Embryonic facial prominence (tissue), 1 donor: ENCODE data around the gene RALGPS1.

Experiments
- DNase-seq: peaks from one replicate; pipeline ENCODE4 v3.0.0-alpha.2; 2016; ENCODE audit errors: extremely low spot score

Gene RALGPS1

DNA sequence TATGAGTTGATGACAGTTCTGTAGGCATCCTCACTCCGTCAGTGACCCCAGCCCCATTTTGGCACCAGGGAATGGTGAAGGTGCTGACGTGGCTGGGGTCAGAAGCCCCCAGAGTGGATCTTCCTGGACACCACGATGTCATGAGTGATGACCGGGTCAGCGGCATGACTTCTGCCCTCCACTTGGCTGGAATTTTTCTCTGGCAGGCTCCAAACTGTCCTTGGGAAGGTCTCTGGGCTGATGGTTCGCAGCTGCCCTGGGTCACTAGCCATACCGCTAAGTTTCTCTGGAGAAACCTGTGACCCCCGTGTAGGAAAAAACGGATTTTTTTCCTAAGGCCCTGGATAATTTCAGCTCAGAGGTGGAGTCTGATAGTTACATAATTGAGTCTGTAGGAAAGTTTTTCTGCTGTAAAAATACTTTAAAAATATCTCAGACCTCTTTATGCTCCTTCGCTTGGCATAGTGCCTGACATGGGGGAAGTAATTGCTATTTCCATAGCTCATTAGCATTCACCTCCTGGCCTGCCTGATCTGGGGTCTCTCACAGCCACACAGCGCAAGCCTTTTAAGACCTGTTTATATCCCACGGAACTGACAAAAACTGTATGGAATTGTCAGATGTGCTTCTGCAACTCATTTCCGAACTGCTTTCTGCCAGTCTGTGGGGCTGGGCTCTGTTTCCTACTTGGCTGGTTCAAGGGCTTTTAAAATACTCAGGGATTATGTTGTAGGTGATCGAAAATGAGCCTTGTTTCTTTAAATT lies 138.7 kb downstream of the RALGPS1 start:
- peak; percentile 61 for DNase-seq

- no peak for DNase-seq
Measured at GRCh38 chr9:127053960-127054359, 139.4 kb downstream of the RALGPS1 start.

GRCh38 chr9:127055745-127056402 lies 141.3 kb downstream of the RALGPS1 start:
- DNase-seq: no peak

DNA sequence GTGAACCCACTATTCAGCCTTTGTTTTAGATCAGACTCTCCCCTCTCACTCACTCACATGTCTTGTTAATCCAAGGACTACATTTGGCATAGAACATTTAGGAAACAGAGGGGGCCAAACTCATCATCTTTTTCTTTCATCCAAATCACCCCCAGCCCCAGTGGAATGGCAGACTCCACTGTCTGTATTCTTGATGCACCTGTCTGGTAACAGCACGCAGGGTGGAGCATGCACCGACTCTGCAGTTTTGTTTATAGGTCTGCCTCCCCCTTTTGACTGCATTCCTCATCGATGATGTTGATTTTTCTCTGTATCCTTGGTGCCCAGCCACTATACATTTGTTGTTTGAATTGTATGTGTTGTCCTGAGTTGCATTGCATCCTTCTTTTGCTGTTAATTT lies 141.9 kb downstream of the RALGPS1 start:
- DNase-seq: no peak

DNA sequence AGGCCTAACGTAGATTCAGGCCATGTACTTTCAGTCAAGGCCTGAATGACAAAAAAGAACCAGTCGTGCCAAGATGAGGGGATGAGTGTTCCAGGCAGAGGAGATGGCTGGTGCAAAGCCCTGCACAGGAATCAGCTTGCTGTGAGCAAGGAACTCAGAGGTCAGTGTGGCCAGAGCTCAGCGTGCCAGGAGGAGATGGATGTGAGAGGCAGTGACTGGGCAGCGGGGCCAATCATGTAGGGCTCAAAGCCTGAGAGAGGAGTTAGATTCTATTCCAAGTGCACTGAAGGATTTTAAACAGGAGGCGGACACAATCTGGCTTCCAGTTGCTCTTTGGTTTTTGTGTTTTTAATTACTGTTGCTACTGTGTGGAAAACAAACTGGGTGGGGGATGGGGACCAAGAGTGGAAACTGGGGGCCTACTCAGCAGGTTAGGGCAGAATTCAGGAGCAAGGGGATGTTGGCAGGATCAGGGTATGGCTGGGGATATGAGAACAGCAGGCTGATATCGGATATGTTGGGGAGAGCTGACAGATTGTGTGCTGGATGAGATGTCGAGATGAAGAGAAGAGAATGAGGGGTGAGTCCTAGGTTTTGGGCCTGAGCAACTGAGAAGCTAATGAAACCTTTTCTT lies 143.5 kb downstream of the RALGPS1 start:
- DNase-seq: no peak

- no peak for DNase-seq
Measured at GRCh38 chr9:127058645-127059021, 144.1 kb downstream of the RALGPS1 start.

DNA sequence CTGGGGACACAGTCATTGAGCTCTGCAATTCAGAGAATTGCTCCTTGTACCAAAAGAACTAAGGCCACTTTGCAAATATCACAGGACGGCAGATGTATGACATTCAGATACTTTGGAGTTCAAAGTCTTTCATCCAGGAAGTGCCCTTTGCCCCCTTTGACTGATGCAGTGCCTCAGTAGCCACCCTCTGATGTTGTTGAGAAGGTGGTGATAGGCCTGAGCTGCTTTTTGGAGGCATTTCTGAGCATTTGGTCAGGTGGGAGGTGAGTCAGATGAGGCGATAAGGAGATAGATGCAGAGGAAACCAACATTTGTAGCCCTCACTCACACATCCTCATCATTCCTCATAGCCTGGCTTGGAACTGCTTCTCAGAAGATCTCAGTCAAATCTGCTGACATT lies 144.4 kb downstream of the RALGPS1 start:
- DNase-seq: no peak

GRCh38 chr9:127059765-127060361 lies 145.3 kb downstream of the RALGPS1 start:
- no peak for DNase-seq

GRCh38 chr9:127061411-127061810 lies 146.8 kb downstream of the RALGPS1 start:
- DNase-seq: no peak

DNA sequence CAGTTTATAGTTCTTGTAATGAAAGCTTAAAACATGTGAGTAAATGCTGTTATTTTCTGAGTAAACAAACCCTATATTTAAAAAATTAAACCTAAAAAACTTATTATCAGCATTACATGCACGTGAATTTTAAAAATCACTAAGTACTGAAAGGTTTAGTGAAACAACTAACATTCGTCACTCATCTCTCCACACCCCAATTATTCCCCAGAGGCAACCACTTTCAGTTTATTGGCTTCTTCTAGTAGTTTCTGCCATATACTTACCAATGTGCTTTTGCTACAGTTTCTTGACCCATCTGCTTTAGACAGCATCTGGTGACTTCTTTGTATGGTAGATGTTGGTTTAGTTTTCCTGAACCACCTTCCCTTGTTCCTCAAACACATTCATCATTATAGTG lies 149.8 kb downstream of the RALGPS1 start:
- DNase-seq: no peak

DNA sequence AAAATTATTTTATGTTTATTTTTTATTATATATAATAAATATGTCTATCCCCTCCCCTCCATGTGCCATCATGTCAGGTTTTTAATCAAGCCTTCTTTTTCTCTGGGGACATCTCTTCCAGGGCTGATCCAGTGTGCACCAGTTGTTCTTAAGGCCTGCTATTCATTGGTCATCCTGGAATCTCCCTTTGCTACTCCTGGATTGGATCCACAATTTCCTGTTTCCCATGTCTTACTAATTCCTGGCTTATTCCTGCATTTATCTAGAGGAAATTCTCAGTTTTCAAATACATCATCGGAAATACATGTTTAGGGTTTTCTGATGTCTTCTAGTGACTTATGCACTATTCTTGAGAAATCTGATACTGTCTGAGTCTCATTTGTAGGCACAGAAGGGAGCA lies 151.0 kb downstream of the RALGPS1 start:
- DNase-seq: no peak

DNA sequence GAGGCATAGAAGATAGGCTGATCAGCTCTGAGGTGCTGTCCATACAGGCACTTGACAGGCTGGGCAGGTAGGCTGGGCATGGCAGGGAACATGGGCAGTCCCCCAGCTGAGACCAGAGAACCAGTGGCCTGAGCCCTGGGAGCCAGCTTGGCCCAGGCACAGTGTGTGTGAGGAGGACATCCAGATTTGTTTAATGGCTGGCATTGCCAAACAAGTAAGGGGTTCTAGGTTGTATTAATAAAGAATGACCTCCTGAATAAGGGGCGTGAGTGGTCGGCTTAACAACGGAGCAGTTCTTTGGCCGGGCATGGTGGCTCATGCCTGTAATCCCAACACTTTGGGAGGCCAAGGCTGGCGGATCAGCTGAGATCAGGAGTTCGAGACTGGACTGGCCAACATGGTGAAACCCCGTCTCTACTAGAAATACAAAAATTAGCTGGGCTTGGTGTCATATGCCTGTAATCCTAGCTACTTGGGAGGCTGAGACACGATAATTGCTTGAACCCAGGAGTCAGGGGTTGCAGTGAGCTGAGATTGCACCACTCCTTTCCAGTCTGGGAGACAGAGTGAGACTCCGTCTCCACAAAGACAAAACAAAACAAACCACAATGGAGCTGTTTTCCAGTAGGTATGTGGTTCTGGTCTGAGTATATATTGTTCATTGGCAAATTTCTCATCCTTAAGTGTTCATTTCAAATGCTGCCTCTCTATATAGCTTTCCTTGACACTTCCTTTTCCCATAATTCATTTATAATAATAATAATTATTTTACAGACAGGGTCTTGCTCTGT lies 151.7 kb downstream of the RALGPS1 start:
- DNase-seq: no peak

DNA sequence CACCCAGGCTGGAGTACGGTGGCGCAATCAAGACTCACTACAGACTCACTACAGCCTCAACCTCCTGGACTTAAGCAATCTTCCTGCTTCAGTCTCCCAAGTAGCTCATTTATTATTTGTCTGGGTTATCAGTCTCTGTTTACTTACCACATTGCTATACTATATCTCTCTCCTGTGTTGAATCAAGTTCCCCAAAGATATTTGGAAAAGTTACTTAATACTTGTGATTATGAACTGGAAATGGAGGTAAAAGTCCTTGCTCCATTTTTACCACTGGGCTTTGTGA lies 152.2 kb downstream of the RALGPS1 start:
- DNase-seq: no peak

DNA sequence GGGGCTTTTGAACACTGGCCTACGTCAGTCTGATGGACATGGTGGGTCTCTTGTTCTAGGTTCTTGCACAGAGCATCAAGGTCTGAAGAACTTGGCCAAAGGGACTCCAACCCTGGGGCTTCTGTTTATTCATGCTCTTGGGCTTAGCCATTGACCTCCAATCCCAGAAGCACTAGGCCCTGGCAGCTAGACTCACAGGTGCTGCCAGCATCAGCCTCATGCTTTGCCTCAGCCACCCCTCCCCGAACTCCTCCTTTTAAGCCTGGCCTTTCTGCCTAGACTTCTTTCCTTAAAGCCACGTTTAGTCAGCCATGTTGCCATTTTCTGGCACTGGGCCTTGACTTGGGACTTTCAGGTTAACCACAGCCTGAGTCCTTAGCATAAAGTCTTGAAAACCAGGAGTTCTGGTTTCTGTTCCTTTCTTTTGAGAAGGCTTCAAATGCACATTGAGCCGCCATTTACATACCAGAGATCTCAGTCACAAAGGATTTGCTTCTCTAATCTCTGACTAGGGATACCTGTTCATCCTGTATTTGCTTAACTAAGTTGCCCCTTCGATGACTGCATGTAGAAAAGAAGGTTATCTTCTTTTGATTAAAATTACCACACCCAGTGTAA lies 153.1 kb downstream of the RALGPS1 start:
- no peak for DNase-seq

- DNase-seq: no peak
Measured at GRCh38 chr9:127074561-127075548, 160.3 kb downstream of the RALGPS1 start.

- DNase-seq: no peak
Measured at GRCh38 chr9:127075624-127076372, 161.2 kb downstream of the RALGPS1 start.

GRCh38 chr9:127076860-127077643 lies 162.5 kb downstream of the RALGPS1 start:
- DNase-seq: no peak

DNA sequence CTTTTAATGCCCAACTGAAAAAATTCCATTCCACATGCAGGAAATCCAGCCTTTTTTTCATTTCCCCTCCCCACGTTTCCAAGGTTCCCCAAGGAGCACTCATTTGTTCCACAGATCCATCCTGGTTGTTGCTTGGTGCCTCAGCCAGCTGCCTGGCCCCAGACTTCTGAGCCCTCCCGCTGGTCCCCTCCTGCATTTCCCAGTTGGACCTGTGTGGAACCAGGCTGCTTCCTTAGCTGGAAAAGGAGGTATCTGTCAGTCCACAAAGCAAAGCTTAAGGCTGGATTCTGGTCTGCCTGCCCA lies 163.0 kb downstream of the RALGPS1 start:
- no peak for DNase-seq

GRCh38 chr9:127078336-127078735 lies 163.8 kb downstream of the RALGPS1 start:
- DNase-seq: no peak
